IPS-NIHi7 (cell line): ENCODE measurements around the gene PIN1.
"Not testable (repeated sequence)": the region's sequence is repeated elsewhere in the genome, so short reads cannot be mapped to it uniquely, and the experiment has no call there.

Experiments used
- DNase-seq: peaks from one replicate; pipeline ENCODE4 v3.0.0; 2012; ENCODE audit warnings: mixed read lengths; ENCODE audit errors: extremely low spot score

PIN1 gene

GRCh38 chr19:9834726-9835506 lies at the start of gene PIN1:
TSS of gene PIN1 (plus strand) at chr19:9835318. CDS start at chr19:9835345, 27 bp downstream.
- peak; percentile 99 for DNase-seq

- peak; percentile 92 for DNase-seq
These were observed 49.5 kb upstream of the PIN1 start for GRCh38 chr19:9785367-9786331.

GRCh38 chr19:9786342-9786741 lies 48.8 kb upstream of the PIN1 start:
- no peak for DNase-seq

- no peak for DNase-seq
These were observed 48.3 kb upstream of the PIN1 start for GRCh38 chr19:9786819-9787218.

- DNase-seq, result not testable (repeated sequence)
These were observed 46.5 kb upstream of the PIN1 start for GRCh38 chr19:9788604-9789003.

- DNase-seq, result no peak
These were observed 46.1 kb upstream of the PIN1 start for GRCh38 chr19:9789066-9789465.

- DNase-seq, result not testable (repeated sequence)
These were observed 45.5 kb upstream of the PIN1 start for GRCh38 chr19:9789579-9789978.

- not testable (repeated sequence) for DNase-seq
These were observed 44.1 kb upstream of the PIN1 start for GRCh38 chr19:9791073-9791367.

GRCh38 chr19:9791552-9792205 lies 43.4 kb upstream of the PIN1 start:
- peak; percentile 76 for DNase-seq

- peak; percentile 87 for DNase-seq
These were observed 42.7 kb upstream of the PIN1 start for GRCh38 chr19:9792206-9793070.

- DNase-seq, result peak; percentile 18
These were observed 42.0 kb upstream of the PIN1 start for GRCh38 chr19:9793071-9793591.

- DNase-seq, result peak; percentile 73
These were observed 38.9 kb upstream of the PIN1 start for GRCh38 chr19:9796113-9796773.

- DNase-seq, result no peak
These were observed 37.2 kb upstream of the PIN1 start for GRCh38 chr19:9797871-9798270.

- no peak for DNase-seq
These were observed 36.0 kb upstream of the PIN1 start for GRCh38 chr19:9799162-9799561.

GRCh38 chr19:9801976-9802375 lies 33.1 kb upstream of the PIN1 start:
- peak; percentile 62 for DNase-seq

GRCh38 chr19:9806803-9807202 lies 28.3 kb upstream of the PIN1 start:
- DNase-seq, result no peak

- DNase-seq, result no peak
These were observed 26.0 kb upstream of the PIN1 start for GRCh38 chr19:9808855-9809824.

GRCh38 chr19:9811139-9811538 lies 24.0 kb upstream of the PIN1 start:
- no peak for DNase-seq

- no peak for DNase-seq
These were observed 16.9 kb upstream of the PIN1 start for GRCh38 chr19:9818175-9818733.
